Esophagus mucosa (tissue), 1 donor: ENCODE measurements around the gene DIS3. TPM values are rescaled to one million over a fixed set of nuclear protein-coding genes. Genes with fewer than 3 reads are reported as not detected.
"Not testable (repeated sequence)": the region's sequence is repeated elsewhere in the genome, so short reads cannot be mapped to it uniquely, and the experiment has no call there.

Source experiments
- ATAC-seq: fragments of 200-7000 bp; cut with Tn5 transposase; one replicate; pipeline ENCODE4 v1.9.1; 2020
- total RNA-seq: library from RNA; stranded (reverse); gene quantifications from one replicate; pipeline ENCODE4 v1.2.4, GENCODE V29; 2023
- donor health status: DM: yes; HTN: yes; CAD: no.

DIS3 gene
- total RNA-seq, 1 donor from 2014 or later, result 19.7 TPM

DNA sequence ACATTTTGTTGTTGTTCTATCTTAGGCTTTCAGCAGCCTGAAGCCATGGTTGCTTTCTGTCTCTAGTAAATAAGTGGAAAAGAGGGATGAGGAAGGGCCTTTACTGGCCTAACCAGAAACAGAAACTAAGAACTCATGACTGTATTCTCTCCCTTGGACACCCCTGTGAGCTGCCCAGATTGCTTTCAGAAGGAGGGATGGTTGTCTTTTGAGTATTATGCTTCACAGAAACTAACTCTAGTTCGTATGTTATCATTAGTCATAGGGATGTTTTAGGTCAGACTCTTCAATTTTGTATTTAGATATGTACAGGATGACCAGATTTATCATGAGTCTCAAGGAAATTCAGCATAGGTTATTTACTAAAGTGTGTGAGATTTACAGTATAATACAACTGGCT lies 36.4 kb downstream of the DIS3 start:
- ATAC-seq, result no peak

DNA sequence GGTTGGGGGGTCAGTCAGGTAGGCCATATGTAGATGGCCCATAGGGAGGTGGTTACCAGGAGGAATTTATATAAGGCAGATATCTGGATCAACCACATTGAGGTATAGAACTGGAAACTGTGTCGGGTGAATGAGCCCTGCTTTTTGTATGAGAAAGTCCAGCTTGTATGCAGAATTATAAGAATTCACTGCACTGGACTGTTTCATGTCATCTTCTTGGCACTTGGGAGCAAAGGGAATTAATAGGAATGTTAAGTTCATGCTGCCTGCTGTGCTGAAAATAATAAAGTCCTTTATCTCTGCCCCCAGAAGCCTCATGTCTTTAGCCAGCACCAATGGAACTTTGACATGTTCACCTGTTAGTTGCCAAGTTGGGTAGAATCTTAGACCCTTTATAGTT lies 41.7 kb downstream of the DIS3 start:
- ATAC-seq, result no peak

DNA sequence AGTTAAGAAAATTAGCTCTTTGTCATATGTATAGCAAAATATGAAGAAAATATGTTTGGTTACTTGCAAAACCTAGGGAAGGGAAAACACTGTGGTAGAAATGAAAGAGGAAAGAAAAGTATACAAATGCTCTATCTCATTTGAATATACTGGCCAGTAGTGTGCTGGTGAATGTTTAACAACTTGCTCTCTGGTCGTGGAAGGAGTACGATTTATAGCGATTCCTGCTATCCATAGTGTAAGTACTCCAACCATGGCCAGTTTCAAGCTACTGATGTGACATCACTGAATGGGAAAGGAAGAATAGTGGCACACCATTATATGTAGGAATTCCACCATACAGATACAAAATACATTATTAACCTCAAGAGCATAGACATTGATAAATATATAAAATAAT lies 44.7 kb downstream of the DIS3 start:
- no peak for ATAC-seq

GRCh38 chr13:72728290-72728605 lies 53.5 kb downstream of the DIS3 start:
- no peak for ATAC-seq

DNA sequence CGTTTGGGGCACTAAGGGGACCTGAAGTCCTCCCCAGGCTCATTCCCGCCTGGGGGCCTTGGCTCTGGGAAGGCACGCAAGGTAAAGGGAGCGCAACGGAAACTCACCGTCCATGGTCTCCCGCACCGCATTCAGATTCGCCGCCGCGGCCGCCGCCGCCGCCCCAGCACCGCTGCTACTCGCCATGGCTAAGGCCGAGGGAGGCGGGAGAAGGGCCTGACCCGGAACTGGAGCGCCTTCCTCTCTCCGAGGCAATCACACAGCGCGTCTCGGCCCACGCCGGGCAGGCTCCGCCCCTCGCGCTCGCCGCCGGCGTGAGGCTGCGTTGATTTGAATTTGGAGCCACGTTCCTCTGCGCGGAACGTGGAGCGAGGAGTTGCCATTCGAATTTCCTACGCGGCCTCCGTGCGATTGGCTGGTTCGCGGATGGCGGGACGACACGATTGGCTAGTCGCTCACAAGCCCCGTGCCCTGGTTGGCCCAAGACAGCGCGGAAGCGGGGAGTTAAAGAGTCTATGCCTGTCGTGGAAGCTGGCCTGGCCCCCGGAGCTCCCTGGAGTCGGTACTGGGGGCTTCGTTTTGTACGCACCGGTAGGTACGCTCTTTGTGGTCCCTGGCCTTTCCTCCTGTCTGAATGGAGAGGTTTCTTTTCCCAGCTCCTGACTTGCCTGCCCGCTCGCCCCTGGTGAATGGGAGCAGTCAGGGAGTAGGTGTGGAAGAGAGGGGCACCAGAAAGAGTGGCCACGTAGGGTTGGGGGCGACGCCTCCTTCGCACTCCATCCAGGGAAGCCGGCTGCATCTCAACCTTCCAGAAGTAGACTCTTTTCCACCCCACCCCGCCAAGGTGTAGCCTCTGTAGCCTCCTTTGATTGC lies 54.0 kb downstream of the DIS3 start, which contains the start of the genes BORA and MZT1:
TSS of gene BORA (plus strand) at position 507 of the 873 bp plus-strand sequence. CDS start 1,018 bp downstream, outside the sequence.
TSS of gene MZT1 (minus strand) at position 213 of the 873 bp plus-strand sequence. CDS start at position 186, 27 bp downstream.
- ATAC-seq, result peak; percentile 99

DNA sequence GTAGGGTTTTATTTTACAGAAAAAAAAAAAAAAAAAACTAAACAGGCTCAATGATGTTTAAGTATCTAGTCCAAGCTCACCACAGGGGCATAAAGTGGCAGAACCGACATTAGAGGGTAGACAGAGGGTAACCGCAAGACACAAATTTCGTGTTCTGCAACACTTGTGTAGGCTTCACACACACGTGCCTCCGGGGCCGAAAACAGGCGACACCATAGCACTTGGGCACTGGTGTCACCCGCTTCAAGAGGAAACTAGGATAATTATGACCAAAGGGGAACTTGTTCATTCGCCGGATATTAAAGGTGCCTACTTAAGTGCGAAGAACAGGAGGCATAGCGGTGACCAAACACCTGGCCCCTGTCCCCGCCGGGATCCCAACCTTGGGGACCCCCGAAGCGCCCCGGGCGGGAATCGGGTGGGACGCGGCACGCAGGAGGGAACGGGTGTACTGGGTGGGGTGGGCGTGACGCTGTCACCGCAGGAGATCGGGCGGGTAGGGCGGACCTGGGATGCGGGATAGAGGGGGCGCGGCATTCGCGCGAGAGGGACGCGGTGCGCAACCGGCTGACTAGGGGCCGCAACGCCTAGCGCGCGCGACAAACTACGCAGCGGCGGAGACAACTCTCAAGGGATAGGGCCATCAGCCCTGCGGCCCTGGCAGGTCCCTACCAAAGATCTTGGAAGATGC lies 54.8 kb downstream of the DIS3 start:
- ATAC-seq, result peak; percentile 52

GRCh38 chr13:72726185-72726584 lies 55.5 kb downstream of the DIS3 start:
- ATAC-seq, result not testable (repeated sequence)

- ATAC-seq, result no peak
These were observed 64.9 kb downstream of the DIS3 start for GRCh38 chr13:72716776-72717175.

Other genes starting within 250 kb of the DIS3 start
- 6.5 TPM for gene MZT1, start 54.3 kb downstream of the DIS3 start, total RNA-seq
- gene BORA, start 54.0 kb downstream of the DIS3 start, total RNA-seq, result 4.9 TPM
- gene PIBF1, start 233 bp upstream of the DIS3 start, total RNA-seq, result 6.5 TPM